ENCODE measurements around the gene CUL4A. TPM values are rescaled to one million over a fixed set of nuclear protein-coding genes. Genes with fewer than 3 reads are reported as not detected.

CUL4A gene
- total RNA-seq, 1 experiment from 2014 or later: 145 TPM

GRCh38 chr13:113274721-113275120 is 65.3 kb downstream of the CUL4A start:
- Histone ChIP-seq H3K27ac (peak overlapping the region; percentile 28; the same call in 1 of the 2 replicates), H3K4me1 (replicated peaks) (peaks cover 24% of the 10 kb centered on the region), H3K4me3 (no peak overlapping the region), H3K36me3 (no peaks in the 10 kb centered on the region), H3K9me3 (replicated peaks) (no peaks in the 10 kb centered on the region), H3K27me3 (replicated peaks) (no peaks in the 10 kb centered on the region)
- DNase-seq (ENCODE audit: low read depth in 1 of 2, low spot score in 2 of 2): no peak

GRCh38 chr13:113275387-113275786 is 66.0 kb downstream of the CUL4A start:
- Histone ChIP-seq H3K36me3 (no peaks in the 10 kb centered on the region), H3K4me3 (no peak overlapping the region), H3K27me3 (replicated peaks) (no peaks in the 10 kb centered on the region), H3K27ac (peak overlapping the region; percentile 28; the same call in 1 of the 2 replicates), H3K9me3 (replicated peaks) (no peaks in the 10 kb centered on the region), H3K4me1 (replicated peaks) (peaks cover 24% of the 10 kb centered on the region)
- DNase-seq (ENCODE audit: low read depth in 1 of 2, low spot score in 2 of 2): peak; percentile 47 to 52

- Histone ChIP-seq H3K27me3 (replicated peaks) (no peaks in the 10 kb centered on the region), H3K27ac (no peak overlapping the region), H3K4me3 (no peak overlapping the region), H3K9me3 (replicated peaks) (no peaks in the 10 kb centered on the region), H3K36me3 (no peaks in the 10 kb centered on the region), H3K4me1 (replicated peaks) (peaks cover 6% of the 10 kb centered on the region)
- DNase-seq (ENCODE audit: low read depth in 1 of 2, low spot score in 2 of 2): no peak
Measured at GRCh38 chr13:113280126-113280525, 70.7 kb downstream of the CUL4A start.

GRCh38 chr13:113283904-113284303 is 74.5 kb downstream of the CUL4A start:
- no peak for DNase-seq (ENCODE audit: low read depth in 1 of 2, low spot score in 2 of 2)
- H3K4me3 ChIP-seq: no peak overlapping the region
- no peaks in the 10 kb centered on the region for H3K36me3 ChIP-seq
- no peaks in the 10 kb centered on the region for H3K9me3 ChIP-seq (replicated peaks)
- H3K27ac ChIP-seq: no peak overlapping the region
- no peaks in the 10 kb centered on the region for H3K27me3 ChIP-seq (replicated peaks)
- no peaks in the 10 kb centered on the region for H3K4me1 ChIP-seq (replicated peaks)

- DNase-seq (ENCODE audit: low read depth in 1 of 2, low spot score in 2 of 2): no peak
- Histone ChIP-seq H3K27me3 (replicated peaks) (peaks cover 2% of the 10 kb centered on the region; the same call in 1 of the 2 replicates), H3K4me1 (replicated peaks) (no peaks in the 10 kb centered on the region), H3K36me3 (no peaks in the 10 kb centered on the region), H3K9me3 (replicated peaks) (no peaks in the 10 kb centered on the region), H3K27ac (no peak overlapping the region), H3K4me3 (no peak overlapping the region)
Measured at GRCh38 chr13:113288880-113289279, 79.5 kb downstream of the CUL4A start.

GRCh38 chr13:113291129-113291528 is 81.7 kb downstream of the CUL4A start:
- H3K27ac ChIP-seq: no peak overlapping the region
- H3K36me3 ChIP-seq: no peaks in the 10 kb centered on the region
- DNase-seq (ENCODE audit: low read depth in 1 of 2, low spot score in 2 of 2): no peak

GRCh38 chr13:113292021-113292862 is 82.8 kb downstream of the CUL4A start:
- DNase-seq (ENCODE audit: low read depth in 1 of 2, low spot score in 2 of 2): no peak
- Histone ChIP-seq H3K4me3 (no peak overlapping the region), H3K27ac (no peak overlapping the region), H3K4me1 (replicated peaks) (no peaks in the 10 kb centered on the region), H3K36me3 (peaks cover 2% of the 10 kb centered on the region; the same call in 1 of the 2 replicates), H3K27me3 (replicated peaks) (peaks cover 2% of the 10 kb centered on the region; the same call in 1 of the 2 replicates), H3K9me3 (replicated peaks) (no peaks in the 10 kb centered on the region)

More at GRCh38 chr13:113291129-113291528, 81.7 kb downstream of the CUL4A start:
- Histone ChIP-seq H3K27me3 (replicated peaks) (peaks cover 2% of the 10 kb centered on the region; the same call in 1 of the 2 replicates), H3K4me3 (no peak overlapping the region), H3K4me1 (replicated peaks) (no peaks in the 10 kb centered on the region), H3K9me3 (replicated peaks) (no peaks in the 10 kb centered on the region)

- no peak for DNase-seq (ENCODE audit: low read depth in 1 of 2, low spot score in 2 of 2)
- H3K27ac ChIP-seq: no peak overlapping the region
- peaks cover 2% of the 10 kb centered on the region; the same call in 1 of the 2 replicates for H3K27me3 ChIP-seq (replicated peaks)
- peaks cover 6% of the 10 kb centered on the region; the same call in 1 of the 2 replicates for H3K36me3 ChIP-seq
- H3K9me3 ChIP-seq (replicated peaks): no peaks in the 10 kb centered on the region
- H3K4me3 ChIP-seq: no peak overlapping the region
- no peaks in the 10 kb centered on the region for H3K4me1 ChIP-seq (replicated peaks)
Measured at GRCh38 chr13:113293686-113294085, 84.3 kb downstream of the CUL4A start.

GRCh38 chr13:113295776-113296175 is 86.4 kb downstream of the CUL4A start:
- Histone ChIP-seq H3K9me3 (replicated peaks) (no peaks in the 10 kb centered on the region), H3K27me3 (replicated peaks) (peaks cover under 1% of the 10 kb centered on the region; the same call in 1 of the 2 replicates), H3K36me3 (peaks cover 6% of the 10 kb centered on the region), H3K27ac (no peak overlapping the region), H3K4me3 (no peak overlapping the region), H3K4me1 (replicated peaks) (no peaks in the 10 kb centered on the region)
- DNase-seq (ENCODE audit: low read depth in 1 of 2, low spot score in 2 of 2): no peak

GRCh38 chr13:113296823-113297369 is 87.5 kb downstream of the CUL4A start, which contains the start of gene LAMP1:
Gene LAMP1 (plus strand): TSS chr13:113297239. CDS start chr13:113297435, 196 bp downstream.
- no peaks in the 10 kb centered on the region for H3K9me3 ChIP-seq (replicated peaks)
- no peaks in the 10 kb centered on the region; the same call in 1 of the 2 replicates for H3K27me3 ChIP-seq (replicated peaks)
- H3K4me3 ChIP-seq: peak within 1 kb of the TSS; percentile 88
- peak within 1 kb of the TSS; percentile 57 for H3K27ac ChIP-seq
- H3K4me1 ChIP-seq (replicated peaks): no peaks in the 10 kb centered on the region
- DNase-seq (ENCODE audit: low read depth in 1 of 2, low spot score in 2 of 2): peak; percentile 95
- peaks cover 9% of the 10 kb centered on the region for H3K36me3 ChIP-seq

- no peaks in the 10 kb centered on the region; the same call in 1 of the 2 replicates for H3K27me3 ChIP-seq (replicated peaks)
Measured at GRCh38 chr13:113297370-113298042, 88.1 kb downstream of the CUL4A start.

GRCh38 chr13:113298043-113298945 is 88.9 kb downstream of the CUL4A start:
- Histone ChIP-seq H3K27ac (no peak overlapping the region), H3K27me3 (replicated peaks) (no peaks in the 10 kb centered on the region), H3K4me1 (replicated peaks) (no peaks in the 10 kb centered on the region), H3K36me3 (peaks cover 9% of the 10 kb centered on the region), H3K9me3 (replicated peaks) (no peaks in the 10 kb centered on the region), H3K4me3 (peak overlapping the region; percentile 88)
- DNase-seq (ENCODE audit: low read depth in 1 of 2, low spot score in 2 of 2): peak in 1 of 2 experiments; percentile 4

More at GRCh38 chr13:113297370-113298042, 88.1 kb downstream of the CUL4A start:
- peak in 1 of 2 experiments; percentile 22 for DNase-seq (ENCODE audit: low read depth in 1 of 2, low spot score in 2 of 2)
- H3K9me3 ChIP-seq (replicated peaks): no peaks in the 10 kb centered on the region
- H3K36me3 ChIP-seq: peaks cover 9% of the 10 kb centered on the region
- peak overlapping the region; percentile 40; the same call in 1 of the 2 replicates for H3K27ac ChIP-seq
- no peaks in the 10 kb centered on the region for H3K4me1 ChIP-seq (replicated peaks)
- peak overlapping the region; percentile 88 for H3K4me3 ChIP-seq

- H3K27ac ChIP-seq: no peak overlapping the region
- no peak overlapping the region for H3K4me3 ChIP-seq
- DNase-seq (ENCODE audit: low read depth in 1 of 2, low spot score in 2 of 2): no peak
- H3K27me3 ChIP-seq (replicated peaks): no peaks in the 10 kb centered on the region
- no peaks in the 10 kb centered on the region for H3K4me1 ChIP-seq (replicated peaks)
- H3K9me3 ChIP-seq (replicated peaks): no peaks in the 10 kb centered on the region
- H3K36me3 ChIP-seq: peaks cover 9% of the 10 kb centered on the region
Measured at GRCh38 chr13:113299951-113300350, 90.5 kb downstream of the CUL4A start.

Measured in SJSA1 (cell line).